Endothelial cell of umbilical vein (primary cell): ENCODE results near the gene CLPTM1L. TPM values are rescaled to one million over a fixed set of nuclear protein-coding genes. Genes with fewer than 3 reads are reported as not detected.

Experiments used
- BruUV-seq: library from RNA; stranded (reverse); fragments of 400-500 nt; replicated peaks from 2 replicates; lab custom pipeline; 2021; lab: Mats Ljungman, UMichigan
- CTCF ChIA-PET: fragments of 300-600, 350-600 bp; sonication (Branson Sonifier 250); formaldehyde crosslinking; loops from one replicate; lab custom pipeline; 2021; ENCODE audit warnings: antibody characterized with exemption, inconsistent platforms; lab: Charles Lee
- POLR2A ChIA-PET: fragments of 300-600, 350-600 bp; sonication (Branson Sonifier 250); formaldehyde crosslinking; loops from one replicate; lab custom pipeline; 2021; ENCODE audit warnings: antibody characterized with exemption, inconsistent platforms; lab: Charles Lee
- DNase-seq: peaks from one replicate; pipeline ENCODE4 v3.0.0-alpha.2; 2011; ENCODE audit warnings: low read depth, low spot score
- FAIRE-seq: peaks from 2 replicates; lab custom pipeline; 2011; peaks lifted over from hg19 to GRCh38; lab: Jason Lieb, UNC
- H2AFZ ChIP-seq: 2 replicates; pipeline ENCODE4 v1.6.0; 2012; ENCODE audit warnings: low read depth, low read length, control low read depth, inconsistent platforms
- H3K27ac ChIP-seq: 2 replicates; pipeline ENCODE4 v1.5.1; 2011; ENCODE audit warnings: low read depth, mild to moderate bottlenecking, control low read depth, low read length, moderate library complexity; ENCODE audit not compliant: insufficient read depth
- H3K27me3 ChIP-seq, 2 experiments: 2 replicates each; pipeline versions ENCODE4 v1.6.0 to v1.6.1; 2011; ENCODE audit warnings: low read length in 2 of 2, mixed read lengths in 1 of 2; ENCODE audit not compliant: control insufficient read depth in 2 of 2, insufficient read depth in 2 of 2
- H3K36me3 ChIP-seq, 2 experiments: 2 replicates in 1 of 2; 3 replicates in 1 of 2; pipeline ENCODE4 v1.5.1; 2011; ENCODE audit warnings: low read length in 2 of 2, mild to moderate bottlenecking in 1 of 2, moderate library complexity in 1 of 2; ENCODE audit not compliant: control insufficient read depth in 2 of 2, insufficient read depth in 2 of 2; ENCODE audit errors: extremely low read depth in 1 of 2
- H3K4me1 ChIP-seq: 3 replicates; pipeline ENCODE4 v1.5.1; 2011; ENCODE audit warnings: mild to moderate bottlenecking, low read length; ENCODE audit not compliant: control insufficient read depth, insufficient read depth; ENCODE audit errors: extremely low read depth
- H3K4me2 ChIP-seq: 2 replicates; pipeline ENCODE4 v1.6.1; 2011; ENCODE audit warnings: low read length, control low read depth, mixed read lengths; ENCODE audit not compliant: insufficient read depth
- H3K4me3 ChIP-seq, 3 experiments: fragments of 200-600 bp in 1 of 3; sonication (generic), shearing (Covaris generic) in 1 of 3; replicated peaks in 1 of 3; 2 replicates each; pipeline ENCODE4 v1.5.1; 2011 to 2016; ENCODE audit warnings: control low read depth in 3 of 3, low read length in 3 of 3, mild to moderate bottlenecking in 2 of 3, inconsistent platforms in 1 of 3, low read depth in 1 of 3, moderate library complexity in 1 of 3; ENCODE audit not compliant: insufficient read depth in 1 of 3
- H3K79me2 ChIP-seq: 2 replicates; pipeline ENCODE4 v1.6.0; 2012; ENCODE audit warnings: low read length, inconsistent platforms; ENCODE audit not compliant: control insufficient read depth, insufficient read depth
- H3K9ac ChIP-seq: replicated peaks from 2 replicates; pipeline ENCODE3; 2011; ENCODE audit warnings: low read length, control low read depth; ENCODE audit not compliant: insufficient read depth; ENCODE audit errors: extremely low read depth
- H3K9me1 ChIP-seq: replicated peaks from 3 replicates; pipeline ENCODE4 v1.6.0; 2011; ENCODE audit warnings: mild to moderate bottlenecking, low read length; ENCODE audit not compliant: control insufficient read depth, insufficient read depth; ENCODE audit errors: extremely low read depth
- H3K9me3 ChIP-seq: replicated peaks from 2 replicates; pipeline ENCODE4 v1.5.1; 2012; ENCODE audit warnings: low read length, inconsistent platforms; ENCODE audit not compliant: control insufficient read depth, insufficient read depth
- H4K20me1 ChIP-seq: replicated peaks from 2 replicates; pipeline ENCODE3; 2011; ENCODE audit warnings: mild to moderate bottlenecking, low read length; ENCODE audit not compliant: control insufficient read depth, insufficient read depth; ENCODE audit errors: extremely low read depth
- CTCF ChIP-seq, 2 donors: IDR thresholded peaks; 1 replicate in 1 of 2; 2 replicates in 1 of 2; pipeline ENCODE4 v1.5.1; 2011; ENCODE audit warnings: low read length in 2 of 2, mild to moderate bottlenecking in 2 of 2, moderate library complexity in 2 of 2, control low read depth in 1 of 2, inconsistent platforms in 1 of 2, low read depth in 1 of 2; ENCODE audit not compliant: insufficient read depth in 1 of 2; ENCODE audit errors: extremely low read depth in 1 of 2
- EZH2 ChIP-seq: IDR thresholded peaks from 2 replicates; pipeline ENCODE4 v1.6.1; 2012; ENCODE audit warnings: borderline replicate concordance, low read depth, mild to moderate bottlenecking, moderate library complexity, low read length, inconsistent platforms; ENCODE audit not compliant: severe bottlenecking
- FOS ChIP-seq: IDR thresholded peaks from 2 replicates; pipeline ENCODE4 v1.6.1; 2011; ENCODE audit warnings: mild to moderate bottlenecking, low read length, moderate library complexity, borderline replicate concordance; ENCODE audit not compliant: insufficient read depth
- GATA2 ChIP-seq: IDR thresholded peaks from 2 replicates; pipeline ENCODE4 v1.7.0; 2011; ENCODE audit warnings: low read depth, mild to moderate bottlenecking, moderate library complexity, mixed read lengths, low read length; ENCODE audit not compliant: insufficient read length, insufficient read depth
- JUN ChIP-seq: IDR thresholded peaks from 2 replicates; pipeline ENCODE4 v1.6.1; 2011; ENCODE audit warnings: borderline replicate concordance, low read depth; ENCODE audit not compliant: insufficient read length, insufficient read depth
- MAX ChIP-seq: IDR thresholded peaks from 2 replicates; pipeline ENCODE4 v1.6.1; 2011; ENCODE audit not compliant: insufficient read depth, insufficient read length
- MYC ChIP-seq: IDR thresholded peaks from one replicate; pipeline ENCODE4 v1.6.1; 2011; ENCODE audit warnings: mild to moderate bottlenecking, low read depth, low read length
- POLR2A ChIP-seq: IDR thresholded peaks from 2 replicates; pipeline ENCODE4 v1.6.1; 2012; ENCODE audit warnings: low read depth, mild to moderate bottlenecking, control low read depth, low read length
- POLR2AphosphoS5 ChIP-seq: IDR thresholded peaks from 2 replicates; pipeline ENCODE4 v1.6.1; 2012; ENCODE audit warnings: low read depth, mild to moderate bottlenecking, control low read depth, low read length, moderate library complexity; ENCODE audit not compliant: insufficient read depth
- dilution Hi-C: fragments of 300-500 bp; cut with MboI; formaldehyde crosslinking; loops from one replicate; pipeline ENCODE4 v1.15.0; 2019; ENCODE audit warnings: low sequenced_read_pairs; ENCODE audit not compliant: extremely low pct_ligation_motif_present
- intact Hi-C: fragments of 100-400 bp; cut with micrococcal nuclease; formaldehyde crosslinking; loops from one replicate; pipeline ENCODE4 v1.10.0; 2022
- polyA plus RNA-seq, 4 experiments: library from polyadenylated mRNA; depleted of rRNA in 3 of 4; stranded (reverse) in 3 of 4; unstranded in 1 of 4; fragments of >200 nt; gene quantifications; 2 replicates each; pipeline versions ENCODE4 v1.2.1 to v1.2.3, GENCODE V29; 2011 to 2012; ENCODE audit warnings: missing spikeins in 1 of 4
- total RNA-seq: library from RNA; stranded (reverse); gene quantifications from 2 replicates; pipeline ENCODE4 v1.2.3, GENCODE V29; 2021

CLPTM1L gene
- total and polyA plus RNA-seq, 2 donors (not counting 3 experiments of a cell fraction or from before 2014, with no cell fraction given) = 116 to 191 TPM

- POLR2A ChIA-PET = no interaction called here
- Histone ChIP-seq H3K9me1 (no peaks in the 10 kb centered on the region), H2AFZ (no peak overlapping the region), H3K36me3 (no peaks in the 10 kb centered on the region), H3K9me3 (no peaks in the 10 kb centered on the region), H3K4me2 (no peak overlapping the region), H3K9ac (no peak overlapping the region), H3K27ac (no peak overlapping the region), H3K79me2 (no peaks in the 10 kb centered on the region), H4K20me1 (no peaks in the 10 kb centered on the region), H3K4me3 (no peak overlapping the region), H3K27me3 (peaks cover 0 to 13% of the 10 kb centered on the region in 2 experiments), H3K4me1 (no peaks in the 10 kb centered on the region)
- CTCF ChIA-PET = no interaction called here
- DNase-seq (no peak), FAIRE-seq (no peak)
- no TSS peak for BruUV-seq
- intact Hi-C loops = no loop called here
- dilution Hi-C loops = no loop called here
- TF ChIP-seq POLR2A (no peak), JUN (no peak), MAX (no peak), FOS (no peak), MYC (no peak), CTCF (IDR thresholded peaks at IDR 0.05; ENCODE audit: extremely low read depth in 1 of 2, insufficient read depth in 1 of 2, low read depth in 1 of 2, low read length in 2 of 2) (no peak), EZH2 (no peak), POLR2AphosphoS5 (no peak), GATA2 (no peak)
Measured at GRCh38 chr5:1292139-1292538, 52.8 kb downstream of the CLPTM1L start.
